HG03432 (cell line): Measurements from ENCODE around the gene PDCD6IP.
"Not testable (repeated sequence)": the region's sequence is repeated elsewhere in the genome, so short reads cannot be mapped to it uniquely, and the experiment has no call there.

Experiments used
- ATAC-seq: cut with Tn5 transposase; IDR thresholded peaks from one replicate; pipeline ENCODE4 v1.9.1; 2021; ENCODE audit warnings: mild to moderate bottlenecking, moderate library complexity; ENCODE audit not compliant: unreplicated experiment

PDCD6IP gene

GRCh38 chr3:33848624-33849347, 50.4 kb downstream of the PDCD6IP start:
- ATAC-seq = no peak

- not testable (repeated sequence) for ATAC-seq
These were observed 52.2 kb downstream of the PDCD6IP start for GRCh38 chr3:33850599-33850998.

GRCh38 chr3:33855407-33855806, 57.0 kb downstream of the PDCD6IP start:
- peak; percentile 43 for ATAC-seq

GRCh38 chr3:33855884-33856546, 57.6 kb downstream of the PDCD6IP start:
- ATAC-seq = peak; percentile 6

- ATAC-seq = not testable (repeated sequence)
These were observed 59.3 kb downstream of the PDCD6IP start for GRCh38 chr3:33857701-33858100.

GRCh38 chr3:33858131-33858530, 59.7 kb downstream of the PDCD6IP start:
- no peak for ATAC-seq

GRCh38 chr3:33860373-33861050, 62.1 kb downstream of the PDCD6IP start:
- no peak for ATAC-seq

- no peak for ATAC-seq
These were observed 66.7 kb downstream of the PDCD6IP start for GRCh38 chr3:33865133-33865532.

- ATAC-seq = no peak
These were observed 69.9 kb downstream of the PDCD6IP start for GRCh38 chr3:33868309-33868708.

- ATAC-seq = no peak
These were observed 71.5 kb downstream of the PDCD6IP start for GRCh38 chr3:33869977-33870376.

GRCh38 chr3:33874815-33875214, 76.4 kb downstream of the PDCD6IP start:
- no peak for ATAC-seq

- ATAC-seq = no peak
These were observed 77.2 kb downstream of the PDCD6IP start for GRCh38 chr3:33875680-33876079.

- ATAC-seq = no peak
These were observed 78.8 kb downstream of the PDCD6IP start for GRCh38 chr3:33877187-33877586.

- ATAC-seq = no peak
These were observed 81.1 kb downstream of the PDCD6IP start for GRCh38 chr3:33879540-33879939.

GRCh38 chr3:33881156-33882064, 83.0 kb downstream of the PDCD6IP start:
- no peak for ATAC-seq

GRCh38 chr3:33882296-33882695, 83.9 kb downstream of the PDCD6IP start:
- no peak for ATAC-seq

- ATAC-seq = peak; percentile 51
These were observed 85.1 kb downstream of the PDCD6IP start for GRCh38 chr3:33883538-33883950.

- ATAC-seq = peak; percentile 28
These were observed 85.6 kb downstream of the PDCD6IP start for GRCh38 chr3:33883951-33884561.

- ATAC-seq = no peak
These were observed 86.3 kb downstream of the PDCD6IP start for GRCh38 chr3:33884701-33885100.

GRCh38 chr3:33885496-33885895, 87.1 kb downstream of the PDCD6IP start:
- ATAC-seq = no peak
